Activated T-cell treated with anti-CD3 and anti-CD28 coated beads, Interleukin-2, amount 50 U/mL, for 72 hours (primary cell): ENCODE data around the gene SURF2. TPM values are rescaled to one million over a fixed set of nuclear protein-coding genes. Genes with fewer than 3 reads are reported as not detected.

Experiments used
- ATAC-seq, 2 donors: fragments of 150-1000 bp; cut with Tn5 transposase; replicated peaks in 1 of 2; 2 replicates each; pipeline ENCODE4 v1.10.0; 2021; ENCODE audit warnings: moderate library complexity in 2 of 2, mild to moderate bottlenecking in 1 of 2
- DNase-seq, 2 donors: peaks; one replicate each; pipeline ENCODE4 v3.0.0; 2021 to 2022; ENCODE audit warnings: mixed read lengths in 1 of 2
- H3K27ac Mint-ChIP-seq: one replicate; pipeline ENCODE4 v1.8.0; 2022; ENCODE audit warnings: mild to moderate bottlenecking, moderate library complexity, mixed read lengths
- H3K27me3 Mint-ChIP-seq: one replicate; pipeline ENCODE4 v1.8.0; 2022; ENCODE audit warnings: low read depth, mixed read lengths
- H3K36me3 Mint-ChIP-seq, 2 donors: one replicate each; pipeline ENCODE4 v1.8.0; 2022; ENCODE audit warnings: mixed read lengths in 2 of 2, mild to moderate bottlenecking in 1 of 2; ENCODE audit not compliant: insufficient read depth in 2 of 2
- H3K4me1 Mint-ChIP-seq: one replicate; pipeline ENCODE4 v1.8.0; 2022; ENCODE audit warnings: low read depth, mixed read lengths
- H3K4me3 Mint-ChIP-seq, 2 donors: one replicate each; pipeline ENCODE4 v1.8.0; 2022; ENCODE audit warnings: mild to moderate bottlenecking in 2 of 2, mixed read lengths in 2 of 2, moderate library complexity in 2 of 2
- H3K9me3 Mint-ChIP-seq, 2 donors: one replicate each; pipeline ENCODE4 v1.8.0; 2022; ENCODE audit warnings: mixed read lengths in 2 of 2
- total RNA-seq, 2 donors: library from RNA; stranded (reverse); gene quantifications; one replicate each; pipeline ENCODE4 v1.2.3, GENCODE V29; 2022

Gene SURF2
- total RNA-seq, 2 donors from 2014 or later = 14.7 to 19.9 TPM

DNA sequence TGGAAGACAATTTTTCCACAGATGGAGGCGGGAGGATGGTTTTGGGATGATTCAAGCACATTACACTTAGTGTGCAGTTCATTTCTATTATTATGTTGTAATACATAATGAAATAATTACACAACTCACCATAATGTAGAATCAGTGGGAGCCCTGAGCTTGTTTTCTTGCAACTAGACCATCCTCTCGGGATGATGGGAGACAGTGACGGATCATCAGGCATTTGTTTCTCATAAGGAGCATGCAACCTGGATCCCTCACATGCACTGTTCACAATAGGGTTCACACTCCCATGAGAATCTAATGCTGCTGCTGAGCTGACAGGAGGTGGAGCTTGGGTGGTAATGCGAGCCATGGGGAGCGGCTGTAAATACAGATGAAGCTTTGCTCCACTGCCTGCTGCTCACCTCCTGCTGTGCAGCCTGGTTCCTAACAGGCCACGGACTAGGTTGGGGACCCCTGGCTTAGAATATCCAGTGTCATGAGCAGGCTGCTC is 21.4 kb downstream of the SURF2 start:
- Mint-ChIP-seq H3K9me3 (no peaks in the 10 kb centered on the region), H3K4me1 (peaks cover 26% of the 10 kb centered on the region), H3K27me3 (no peaks in the 10 kb centered on the region), H3K27ac (no peak overlapping the region), H3K4me3 (no peak overlapping the region), H3K36me3 (peaks cover 9 to 18% of the 10 kb centered on the region in 2 donors)
- ATAC-seq (no peak), DNase-seq (no peak)

DNA sequence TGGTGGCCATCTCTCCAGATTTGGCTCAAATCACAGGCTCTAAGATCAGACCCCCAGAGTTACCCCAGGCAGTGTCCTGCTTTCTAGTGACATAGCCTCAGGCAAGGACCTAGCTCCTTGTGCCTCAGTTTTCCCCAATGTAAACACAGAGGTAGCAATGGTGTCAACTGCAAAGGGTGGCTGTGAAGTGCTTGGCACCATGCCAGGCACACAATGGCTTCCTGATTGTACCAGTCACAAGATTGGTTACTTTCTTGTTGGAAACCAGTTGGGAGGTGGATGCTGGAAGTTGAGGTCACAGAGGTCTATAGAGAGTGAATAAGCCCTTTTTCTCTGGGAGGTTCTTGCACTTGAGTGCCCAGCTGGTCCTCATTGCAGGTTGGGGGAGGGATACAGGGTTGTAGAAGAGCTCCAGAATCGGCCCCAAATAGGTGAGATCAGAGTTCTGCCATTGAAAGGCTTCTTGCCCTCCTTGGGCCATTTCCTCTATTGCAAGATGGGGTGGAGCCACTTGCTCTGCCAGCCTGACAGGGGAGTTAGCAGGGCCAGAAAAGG is 22.1 kb downstream of the SURF2 start:
- Mint-ChIP-seq H3K4me3 (no peak overlapping the region), H3K36me3 (peaks cover 9 to 14% of the 10 kb centered on the region in 2 donors), H3K27ac (no peak overlapping the region), H3K4me1 (peaks cover 18% of the 10 kb centered on the region), H3K9me3 (no peaks in the 10 kb centered on the region), H3K27me3 (no peaks in the 10 kb centered on the region)
- ATAC-seq (no peak), DNase-seq (no peak)

DNA sequence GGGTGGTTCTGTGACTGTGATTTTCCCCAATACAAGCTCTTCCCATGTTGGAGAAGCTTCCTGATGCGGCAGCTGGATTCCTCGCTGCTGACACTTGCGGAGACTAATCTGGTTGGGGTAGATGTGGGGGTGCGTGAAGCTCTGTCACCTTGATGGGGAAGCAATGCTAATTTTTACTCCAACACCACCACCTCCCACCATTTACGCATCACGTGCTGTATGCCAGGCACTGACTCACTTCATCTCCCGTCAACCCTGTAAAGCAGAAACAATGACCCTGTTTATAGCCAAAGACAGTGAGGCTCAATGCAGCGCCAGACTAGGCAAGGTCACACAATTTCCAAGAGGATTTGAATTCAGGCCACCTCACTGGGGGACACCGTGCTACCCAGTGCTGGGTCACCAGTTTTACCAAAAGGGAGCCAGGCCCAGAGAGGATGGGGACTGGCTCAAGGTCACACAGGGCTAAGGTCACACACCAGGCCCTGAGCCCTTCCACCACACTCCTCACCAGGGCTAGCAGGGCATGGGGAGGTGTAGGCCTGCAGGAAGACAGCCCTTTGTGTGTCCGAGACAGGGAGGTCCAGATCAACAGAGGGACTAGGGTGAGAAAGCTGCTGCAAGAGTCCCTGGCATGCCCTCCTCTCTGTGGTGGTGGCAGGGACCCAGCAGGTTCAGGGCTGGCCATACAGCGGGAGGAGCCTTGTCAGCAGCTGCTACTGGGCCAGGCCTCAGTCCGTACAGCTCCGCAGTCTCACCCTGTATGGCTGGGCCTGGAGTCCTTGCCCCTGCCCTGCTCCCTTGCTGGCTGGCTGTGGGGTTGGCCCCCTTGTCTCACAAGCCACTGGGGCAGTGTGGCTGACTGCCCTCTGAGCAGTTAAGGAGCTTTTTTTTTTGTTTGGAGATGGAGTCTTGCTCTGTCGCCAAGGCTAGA is 23.1 kb downstream of the SURF2 start:
- H3K4me1 Mint-ChIP-seq = peaks cover 10% of the 10 kb centered on the region
- peaks cover 7% of the 10 kb centered on the region in 2 donors for H3K36me3 Mint-ChIP-seq
- H3K9me3 Mint-ChIP-seq = no peaks in the 10 kb centered on the region
- ATAC-seq (no peak), DNase-seq (no peak)
- H3K27me3 Mint-ChIP-seq = no peaks in the 10 kb centered on the region
- no peak overlapping the region for H3K27ac Mint-ChIP-seq
- no peak overlapping the region for H3K4me3 Mint-ChIP-seq

DNA sequence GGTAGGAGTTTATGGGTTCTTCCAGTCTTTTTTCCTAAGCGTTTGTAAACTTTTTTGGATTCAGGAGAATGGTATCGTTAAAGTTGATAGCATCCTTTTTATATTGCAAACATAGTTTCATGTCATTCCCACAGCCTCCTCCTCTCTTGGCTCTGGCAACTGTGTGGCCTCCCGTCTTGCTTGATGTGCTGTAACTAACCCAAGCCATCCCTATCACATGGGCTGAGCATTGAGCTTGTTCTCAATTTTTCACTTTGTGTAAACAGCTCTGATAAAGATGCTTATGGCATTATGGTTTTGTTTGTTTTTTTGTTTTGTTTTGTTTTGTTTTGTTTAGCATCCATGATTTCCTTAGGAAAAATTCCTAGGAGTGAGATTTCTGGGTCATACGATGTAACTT is 24.4 kb downstream of the SURF2 start:
- Mint-ChIP-seq H3K9me3 (no peaks in the 10 kb centered on the region), H3K36me3 (no peaks in the 10 kb centered on the region), H3K27ac (no peak overlapping the region), H3K27me3 (no peaks in the 10 kb centered on the region), H3K4me3 (no peak overlapping the region), H3K4me1 (peaks cover 10% of the 10 kb centered on the region)
- DNase-seq = no peak
- no peak for ATAC-seq

DNA sequence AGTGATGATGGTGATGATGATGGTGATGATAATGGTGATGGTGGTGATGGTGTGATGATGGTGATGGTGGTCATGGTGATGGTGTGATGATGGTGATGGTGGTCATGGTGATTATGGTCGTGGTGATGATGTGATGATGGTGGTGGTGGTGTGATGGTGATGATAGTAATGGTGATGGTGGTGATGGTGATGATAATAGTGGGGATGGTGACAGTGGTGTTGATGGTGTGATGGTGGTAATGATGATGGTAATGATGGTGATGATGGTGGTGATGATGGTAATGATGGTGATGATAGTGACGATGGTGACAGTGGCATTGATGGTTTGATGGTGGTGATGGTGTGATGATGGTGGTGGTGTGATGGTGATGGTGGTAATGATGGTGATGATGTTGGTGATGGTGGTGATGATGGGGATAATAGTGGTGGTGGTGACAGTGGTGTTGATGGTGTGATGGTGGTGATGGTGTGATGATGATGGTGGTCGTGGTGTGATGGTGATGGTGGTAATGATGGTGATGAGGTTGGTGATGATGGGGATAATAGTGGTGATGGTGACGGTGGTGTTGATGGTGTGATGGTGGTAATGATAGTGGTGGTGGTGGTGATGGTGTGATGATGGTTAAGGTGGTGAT is 26.3 kb downstream of the SURF2 start:
- no peak for ATAC-seq
- Mint-ChIP-seq H3K36me3 (no peaks in the 10 kb centered on the region), H3K4me1 (no peaks in the 10 kb centered on the region), H3K27me3 (no peaks in the 10 kb centered on the region), H3K27ac (no peak overlapping the region), H3K9me3 (no peaks in the 10 kb centered on the region), H3K4me3 (no peak overlapping the region)
- no peak for DNase-seq

DNA sequence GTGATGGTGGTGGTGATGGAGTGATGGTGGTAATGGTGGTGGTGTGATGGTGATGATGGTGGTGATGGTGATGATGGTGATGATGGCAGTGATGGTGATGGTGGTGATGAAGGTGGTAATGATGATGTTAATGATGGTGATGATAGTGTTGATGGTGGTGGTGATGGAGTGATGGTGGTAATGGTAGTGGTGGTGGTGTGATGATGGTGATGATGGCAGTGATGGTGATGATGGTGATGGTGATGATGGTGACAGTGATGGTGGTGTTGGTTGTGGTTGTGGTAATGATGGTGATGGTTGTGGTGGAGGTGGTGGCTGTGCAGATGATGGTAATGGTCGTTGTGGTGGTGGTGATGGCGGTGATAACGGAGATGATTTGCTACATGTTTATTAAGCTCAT is 27.1 kb downstream of the SURF2 start:
- no peaks in the 10 kb centered on the region for H3K9me3 Mint-ChIP-seq
- H3K4me3 Mint-ChIP-seq = no peak overlapping the region
- DNase-seq (no peak), ATAC-seq (no peak)
- no peaks in the 10 kb centered on the region for H3K36me3 Mint-ChIP-seq
- no peak overlapping the region for H3K27ac Mint-ChIP-seq
- H3K27me3 Mint-ChIP-seq = no peaks in the 10 kb centered on the region
- H3K4me1 Mint-ChIP-seq = no peaks in the 10 kb centered on the region

DNA sequence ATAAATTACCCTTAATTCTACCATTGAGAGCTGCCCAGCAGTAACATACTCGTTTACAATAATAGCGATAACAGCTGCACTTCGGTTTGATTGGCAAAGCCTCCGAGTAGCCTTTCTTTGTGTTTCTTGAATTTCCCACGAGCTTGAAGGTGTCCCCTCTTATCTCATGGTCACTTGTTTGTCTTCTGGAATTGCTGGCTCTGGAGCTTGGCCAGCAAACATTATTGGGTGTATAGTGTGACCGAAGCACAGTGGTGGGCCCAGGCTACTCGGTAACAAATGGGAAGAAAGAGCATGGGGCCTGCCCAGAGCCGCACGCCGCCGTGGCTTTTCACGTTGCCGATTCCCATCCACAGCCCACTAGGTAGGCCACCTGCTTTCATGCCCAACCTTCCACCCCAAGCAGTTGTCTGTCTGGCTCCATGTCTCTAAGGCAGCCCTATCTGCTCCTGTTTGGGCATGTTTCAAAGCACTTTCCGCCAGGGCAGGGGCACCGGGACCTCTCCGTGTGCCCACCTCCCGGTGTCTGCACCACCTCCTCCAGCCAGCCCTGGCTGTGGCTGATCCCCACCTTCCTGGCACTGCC is 28.5 kb downstream of the SURF2 start:
- H3K36me3 Mint-ChIP-seq = no peaks in the 10 kb centered on the region
- no peaks in the 10 kb centered on the region for H3K9me3 Mint-ChIP-seq
- no peaks in the 10 kb centered on the region for H3K4me1 Mint-ChIP-seq
- no peak for DNase-seq
- H3K27me3 Mint-ChIP-seq = peaks cover 4% of the 10 kb centered on the region
- no peak overlapping the region for H3K27ac Mint-ChIP-seq
- H3K4me3 Mint-ChIP-seq = no peak overlapping the region
- no peak for ATAC-seq

DNA sequence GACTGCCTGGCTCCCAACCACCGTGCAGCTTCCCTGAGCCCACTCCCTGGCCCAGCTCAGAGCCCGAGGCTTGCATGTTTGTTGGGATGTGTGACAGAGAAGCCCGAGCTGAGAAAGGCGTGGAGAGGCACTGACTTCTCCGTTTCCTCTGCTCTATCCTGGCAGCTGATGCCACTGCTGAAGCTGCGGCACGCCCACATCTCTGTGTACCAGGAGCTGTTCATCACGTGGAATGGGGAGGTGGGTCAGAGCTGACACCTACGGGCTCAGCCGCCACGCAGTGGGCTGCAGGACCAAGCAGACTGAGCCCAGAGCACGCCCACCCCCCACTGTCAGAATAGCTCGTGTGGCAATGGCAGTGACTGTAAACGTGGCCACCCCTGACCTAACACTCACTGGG is 29.1 kb downstream of the SURF2 start:
- DNase-seq (no peak), ATAC-seq (no peak)
- Mint-ChIP-seq H3K4me1 (no peaks in the 10 kb centered on the region), H3K4me3 (no peak overlapping the region), H3K27me3 (peaks cover 5% of the 10 kb centered on the region), H3K27ac (no peak overlapping the region), H3K9me3 (no peaks in the 10 kb centered on the region), H3K36me3 (no peaks in the 10 kb centered on the region)

DNA sequence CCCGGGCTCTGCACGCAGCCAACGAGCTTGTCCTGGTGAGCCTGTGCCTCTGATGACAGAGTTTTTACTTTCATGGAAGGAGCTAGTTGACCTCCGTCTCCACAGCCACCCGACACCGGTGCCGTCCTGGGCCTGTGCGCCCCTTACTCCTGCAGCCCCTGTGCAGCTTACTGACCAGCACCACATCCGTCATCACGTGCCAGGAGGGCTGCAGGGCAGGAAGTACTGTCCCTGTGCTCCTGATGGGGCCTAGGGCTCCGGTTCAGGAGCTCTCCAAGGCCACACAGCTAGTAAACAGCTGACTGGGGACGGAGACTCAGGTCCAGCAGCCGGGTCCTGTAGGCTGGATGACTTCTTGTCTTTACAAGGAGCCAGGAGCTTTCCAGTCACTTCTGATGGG is 30.0 kb downstream of the SURF2 start:
- no peaks in the 10 kb centered on the region for H3K36me3 Mint-ChIP-seq

DNA sequence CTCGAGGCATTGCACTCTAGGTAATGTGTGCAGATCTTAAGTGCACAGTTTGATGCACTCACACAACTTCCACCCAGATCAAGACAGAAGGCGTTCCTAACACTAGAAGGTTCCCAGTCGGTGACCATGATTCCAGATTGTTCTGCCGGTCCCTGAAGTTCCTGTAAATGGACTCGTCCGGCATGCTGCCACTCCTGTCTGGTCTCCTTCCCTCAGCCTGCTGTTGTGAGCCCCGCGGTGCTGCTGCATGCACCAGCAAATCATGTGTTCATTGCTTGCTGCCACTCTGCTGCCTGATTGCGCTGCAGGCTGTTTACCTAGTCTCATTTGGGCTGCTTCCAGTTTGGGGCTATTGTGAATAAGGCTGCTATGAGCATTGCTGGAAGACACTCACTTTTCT is 31.3 kb downstream of the SURF2 start:
- ATAC-seq (no peak), DNase-seq (no peak)
- no peak overlapping the region for H3K4me3 Mint-ChIP-seq
- no peaks in the 10 kb centered on the region for H3K36me3 Mint-ChIP-seq
- peaks cover 5% of the 10 kb centered on the region for H3K27me3 Mint-ChIP-seq
- H3K27ac Mint-ChIP-seq = no peak overlapping the region
- H3K4me1 Mint-ChIP-seq = no peaks in the 10 kb centered on the region
- H3K9me3 Mint-ChIP-seq = peaks cover 0 to 2% of the 10 kb centered on the region in 2 donors

More for the DNA sequence above, 30.0 kb downstream of the SURF2 start:
- Mint-ChIP-seq H3K9me3 (no peaks in the 10 kb centered on the region), H3K27ac (no peak overlapping the region), H3K4me1 (no peaks in the 10 kb centered on the region), H3K27me3 (peaks cover 5% of the 10 kb centered on the region), H3K4me3 (no peak overlapping the region)
- DNase-seq (no peak), ATAC-seq (no peak)

DNA sequence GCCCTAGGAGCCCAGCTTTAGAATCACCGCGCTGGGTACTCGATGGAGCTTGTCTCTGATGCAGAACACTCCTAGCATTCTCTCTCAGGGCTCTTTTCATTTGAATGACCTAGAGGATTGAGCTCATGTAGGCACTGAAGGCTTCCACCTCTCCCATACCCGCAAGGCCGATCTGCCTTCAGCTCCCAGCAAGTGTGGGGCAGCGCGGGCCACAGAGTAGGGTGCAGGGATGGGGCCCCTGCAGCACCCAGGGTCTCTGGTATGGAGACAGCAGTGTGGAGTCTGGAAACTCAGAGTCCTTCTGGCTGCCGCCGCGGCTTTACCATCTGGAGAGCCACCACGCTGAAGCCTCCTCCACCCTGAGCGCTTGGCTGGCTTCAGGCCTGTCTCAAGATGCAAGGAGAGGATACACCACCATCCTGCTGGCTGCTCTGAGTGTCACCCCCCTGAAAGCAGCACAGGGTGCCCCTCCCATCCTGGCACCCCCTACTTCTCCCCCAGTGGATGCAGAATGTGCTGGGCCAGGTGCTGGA is 32.7 kb downstream of the SURF2 start:
- Mint-ChIP-seq H3K9me3 (peaks cover 0 to 2% of the 10 kb centered on the region in 2 donors), H3K27me3 (peaks cover 5% of the 10 kb centered on the region), H3K4me3 (no peak overlapping the region), H3K27ac (no peak overlapping the region), H3K36me3 (no peaks in the 10 kb centered on the region), H3K4me1 (no peaks in the 10 kb centered on the region)
- DNase-seq (no peak), ATAC-seq (no peak)

DNA sequence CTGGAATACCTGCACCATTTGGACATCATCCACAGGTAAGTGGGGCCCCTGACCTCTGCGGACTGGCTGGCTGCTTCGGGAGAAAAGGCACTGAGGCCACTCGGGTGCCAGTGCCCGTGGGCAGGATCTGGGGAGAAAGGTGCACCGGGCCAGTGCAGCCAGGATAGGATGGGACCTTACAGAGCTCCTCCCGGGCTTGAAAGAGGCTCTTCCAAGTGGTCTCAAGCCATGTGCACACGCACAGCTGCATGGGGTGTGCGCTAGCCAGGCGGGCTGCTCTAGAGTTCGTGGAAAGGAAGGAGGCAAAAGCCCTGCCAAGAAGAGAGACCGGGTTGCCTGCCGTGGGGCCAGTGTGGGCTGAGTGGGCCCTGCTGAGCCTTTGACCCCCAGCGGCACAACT is 33.2 kb downstream of the SURF2 start:
- no peaks in the 10 kb centered on the region for H3K36me3 Mint-ChIP-seq
- peaks cover 0 to 2% of the 10 kb centered on the region in 2 donors for H3K9me3 Mint-ChIP-seq
- H3K27ac Mint-ChIP-seq = no peak overlapping the region
- H3K27me3 Mint-ChIP-seq = peaks cover 5% of the 10 kb centered on the region
- no peak overlapping the region for H3K4me3 Mint-ChIP-seq
- DNase-seq (no peak), ATAC-seq (no peak)
- H3K4me1 Mint-ChIP-seq = no peaks in the 10 kb centered on the region

DNA sequence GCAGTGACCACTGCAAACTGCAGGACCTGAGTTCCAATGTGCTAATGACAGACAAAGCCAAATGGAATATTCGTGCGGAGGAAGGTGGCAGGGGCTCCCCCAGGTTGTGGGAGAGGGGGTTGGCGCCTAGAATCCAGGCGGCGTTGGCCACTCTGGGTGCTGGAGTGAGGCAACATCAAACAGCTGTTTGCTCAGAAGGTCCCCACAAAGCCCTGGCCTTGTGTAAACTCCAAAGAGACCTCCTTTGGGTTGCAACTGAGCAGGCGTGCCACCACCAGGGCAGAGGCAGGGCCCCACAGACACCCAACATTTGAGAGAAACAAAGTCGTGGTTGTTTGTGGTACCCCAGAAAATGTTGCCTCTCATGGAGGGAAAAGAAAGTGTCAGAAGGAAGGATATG is 34.4 kb downstream of the SURF2 start:
- H3K27me3 Mint-ChIP-seq = peaks cover 5% of the 10 kb centered on the region
- ATAC-seq (no peak), DNase-seq (no peak)
- no peak overlapping the region for H3K27ac Mint-ChIP-seq
- H3K4me1 Mint-ChIP-seq = no peaks in the 10 kb centered on the region
- no peak overlapping the region for H3K4me3 Mint-ChIP-seq
- H3K9me3 Mint-ChIP-seq = peaks cover 0 to 2% of the 10 kb centered on the region in 2 donors
- no peaks in the 10 kb centered on the region for H3K36me3 Mint-ChIP-seq
